Astrocyte (in vitro differentiated cells and primary cell): Measurements from ENCODE around the gene EPS8L3.

Source experiments
- EZH2 ChIP-seq: IDR thresholded peaks from 2 replicates; pipeline ENCODE4 v1.6.1; 2012; ENCODE audit warnings: mild to moderate bottlenecking, low read length, inconsistent platforms; ENCODE audit not compliant: insufficient read depth
- TF ChIP-seq, protein P1 (sequence below): IDR thresholded peaks from 2 replicates; pipeline ENCODE4 v1.5.1; 2011; ENCODE audit warnings: low read depth, mild to moderate bottlenecking, inconsistent platforms, low read length, moderate library complexity; ENCODE audit not compliant: insufficient read depth

DNA sequence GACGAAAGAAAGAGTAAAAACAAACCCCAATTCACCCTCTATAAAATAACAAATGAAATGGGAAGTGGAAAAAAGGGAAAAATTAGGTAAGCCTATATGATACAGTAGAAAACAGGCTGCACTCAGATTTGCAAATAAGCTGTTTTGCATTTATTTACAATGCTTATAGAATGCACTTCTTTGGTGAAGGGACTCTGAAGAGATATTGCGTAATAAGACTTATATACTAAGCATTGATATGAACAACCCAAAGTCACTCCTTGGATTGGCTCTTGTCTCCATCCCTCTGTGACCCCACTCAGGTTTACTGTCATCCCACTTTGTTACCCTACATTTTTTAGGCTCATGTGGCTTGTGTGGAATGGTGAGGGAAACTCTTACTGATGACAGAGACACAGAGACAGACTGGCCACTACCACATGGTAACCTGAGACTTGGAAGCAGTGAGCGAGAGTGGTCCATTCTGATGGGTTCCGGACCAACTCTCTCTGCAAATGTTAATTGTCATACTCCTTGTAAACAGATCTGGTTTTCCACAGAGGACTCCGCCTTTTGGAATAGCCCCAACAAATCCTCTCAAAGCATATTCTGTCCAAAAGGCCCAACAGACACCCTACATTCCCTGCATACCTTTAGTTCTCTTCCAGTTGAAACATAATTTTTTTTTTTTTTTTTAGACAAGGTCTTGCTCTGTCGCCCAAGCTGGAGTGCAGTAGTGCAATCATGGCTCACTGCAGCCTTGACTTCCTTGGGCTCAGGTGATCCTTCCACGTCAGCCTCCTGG, 40.6 kb downstream of the EPS8L3 start:
- TF ChIP-seq, protein P1, sequence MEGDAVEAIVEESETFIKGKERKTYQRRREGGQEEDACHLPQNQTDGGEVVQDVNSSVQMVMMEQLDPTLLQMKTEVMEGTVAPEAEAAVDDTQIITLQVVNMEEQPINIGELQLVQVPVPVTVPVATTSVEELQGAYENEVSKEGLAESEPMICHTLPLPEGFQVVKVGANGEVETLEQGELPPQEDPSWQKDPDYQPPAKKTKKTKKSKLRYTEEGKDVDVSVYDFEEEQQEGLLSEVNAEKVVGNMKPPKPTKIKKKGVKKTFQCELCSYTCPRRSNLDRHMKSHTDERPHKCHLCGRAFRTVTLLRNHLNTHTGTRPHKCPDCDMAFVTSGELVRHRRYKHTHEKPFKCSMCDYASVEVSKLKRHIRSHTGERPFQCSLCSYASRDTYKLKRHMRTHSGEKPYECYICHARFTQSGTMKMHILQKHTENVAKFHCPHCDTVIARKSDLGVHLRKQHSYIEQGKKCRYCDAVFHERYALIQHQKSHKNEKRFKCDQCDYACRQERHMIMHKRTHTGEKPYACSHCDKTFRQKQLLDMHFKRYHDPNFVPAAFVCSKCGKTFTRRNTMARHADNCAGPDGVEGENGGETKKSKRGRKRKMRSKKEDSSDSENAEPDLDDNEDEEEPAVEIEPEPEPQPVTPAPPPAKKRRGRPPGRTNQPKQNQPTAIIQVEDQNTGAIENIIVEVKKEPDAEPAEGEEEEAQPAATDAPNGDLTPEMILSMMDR, result no peak
- no peak for TF ChIP-seq EZH2
